PC-3 (cell line): Measurements from ENCODE around the gene NCS1.

Experiments used
- CTCF ChIP-seq: fragments of 300-600 bp; sonication (generic); conservative IDR thresholded peaks from 2 replicates; pipeline ENCODE4 v1.5.1; 2017; ENCODE audit warnings: antibody characterized with exemption, low read depth, mild to moderate bottlenecking, low read length
- EZH2 ChIP-seq: fragments of 300-600 bp; sonication (generic); IDR thresholded peaks from one replicate; pipeline ENCODE4 v1.6.1; 2017; ENCODE audit warnings: antibody characterized with exemption, mild to moderate bottlenecking, low read length; ENCODE audit not compliant: unreplicated experiment
- EZH2phosphoT487 ChIP-seq: fragments of 300-600 bp; sonication (generic); IDR thresholded peaks from 2 replicates; pipeline ENCODE4 v1.6.1; 2018; ENCODE audit warnings: mild to moderate bottlenecking, antibody characterized with exemption, low read length, borderline replicate concordance

DNA sequence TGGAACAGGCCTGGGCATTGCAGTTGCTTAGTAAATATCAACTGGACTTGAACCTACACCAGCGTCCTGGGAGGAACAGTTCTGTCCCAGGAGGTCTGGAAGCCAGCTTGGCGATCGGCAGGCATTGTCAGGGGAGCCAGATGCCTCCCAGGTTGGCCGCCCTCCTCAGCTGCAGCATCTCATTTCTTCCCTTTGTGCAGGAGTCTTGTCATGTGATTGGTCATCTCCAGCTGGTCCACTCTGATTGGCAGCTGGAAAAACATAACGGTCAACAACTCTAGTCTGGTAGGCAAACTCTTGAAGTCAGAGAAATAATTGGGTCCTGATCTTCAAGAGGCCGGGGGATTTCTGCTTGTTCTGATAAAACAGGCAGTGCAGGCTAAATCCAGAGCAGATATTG, 29.6 kb upstream of the NCS1 start:
- TF ChIP-seq EZH2 = no peak
- no peak for TF ChIP-seq EZH2phosphoT487
- no peak for TF ChIP-seq CTCF
